GM19397 (cell line): ENCODE data around the gene BIRC6.
"Not testable (repeated sequence)": the region's sequence is repeated elsewhere in the genome, so short reads cannot be mapped to it uniquely, and the experiment has no call there.

Source experiments
- ATAC-seq: cut with Tn5 transposase; IDR thresholded peaks from one replicate; pipeline ENCODE4 v1.9.1; 2021; ENCODE audit warnings: mild to moderate bottlenecking, moderate library complexity; ENCODE audit not compliant: unreplicated experiment

Gene BIRC6

GRCh38 chr2:32446369-32446768, 89.5 kb downstream of the BIRC6 start:
- ATAC-seq, result no peak

GRCh38 chr2:32450851-32451250, 94.0 kb downstream of the BIRC6 start:
- no peak for ATAC-seq

GRCh38 chr2:32452338-32453064, 95.7 kb downstream of the BIRC6 start:
- ATAC-seq, result no peak

GRCh38 chr2:32453242-32454062, 96.6 kb downstream of the BIRC6 start:
- no peak for ATAC-seq

GRCh38 chr2:32455816-32456215, 99.0 kb downstream of the BIRC6 start:
- ATAC-seq, result no peak

GRCh38 chr2:32456808-32457207, 100.0 kb downstream of the BIRC6 start:
- no peak for ATAC-seq

GRCh38 chr2:32457814-32458213, 101.0 kb downstream of the BIRC6 start:
- ATAC-seq, result no peak

GRCh38 chr2:32460861-32461260, 104.0 kb downstream of the BIRC6 start:
- ATAC-seq, result not testable (repeated sequence)

GRCh38 chr2:32463110-32463509, 106.3 kb downstream of the BIRC6 start:
- no peak for ATAC-seq

GRCh38 chr2:32464431-32464830, 107.6 kb downstream of the BIRC6 start:
- no peak for ATAC-seq

GRCh38 chr2:32472605-32473004, 115.8 kb downstream of the BIRC6 start:
- no peak for ATAC-seq

DNA sequence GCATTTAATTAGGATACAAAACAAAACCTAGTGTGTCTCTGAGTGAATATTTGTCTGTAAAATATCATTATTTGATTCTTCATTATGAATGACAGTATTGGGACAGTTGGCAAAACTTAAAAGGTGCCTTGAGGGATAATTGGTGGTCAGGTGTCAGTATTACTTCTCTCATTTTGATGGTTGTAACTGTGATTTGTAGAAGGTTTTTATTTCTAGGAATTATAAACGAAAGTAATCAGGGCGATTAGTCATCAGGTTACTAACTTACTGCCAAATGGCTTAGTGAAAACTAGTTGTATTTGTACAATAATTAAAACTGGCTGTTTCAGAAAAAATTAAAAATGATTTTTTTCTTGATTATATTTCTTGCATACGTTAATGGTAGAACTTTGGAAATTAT, 117.6 kb downstream of the BIRC6 start:
- no peak for ATAC-seq

DNA sequence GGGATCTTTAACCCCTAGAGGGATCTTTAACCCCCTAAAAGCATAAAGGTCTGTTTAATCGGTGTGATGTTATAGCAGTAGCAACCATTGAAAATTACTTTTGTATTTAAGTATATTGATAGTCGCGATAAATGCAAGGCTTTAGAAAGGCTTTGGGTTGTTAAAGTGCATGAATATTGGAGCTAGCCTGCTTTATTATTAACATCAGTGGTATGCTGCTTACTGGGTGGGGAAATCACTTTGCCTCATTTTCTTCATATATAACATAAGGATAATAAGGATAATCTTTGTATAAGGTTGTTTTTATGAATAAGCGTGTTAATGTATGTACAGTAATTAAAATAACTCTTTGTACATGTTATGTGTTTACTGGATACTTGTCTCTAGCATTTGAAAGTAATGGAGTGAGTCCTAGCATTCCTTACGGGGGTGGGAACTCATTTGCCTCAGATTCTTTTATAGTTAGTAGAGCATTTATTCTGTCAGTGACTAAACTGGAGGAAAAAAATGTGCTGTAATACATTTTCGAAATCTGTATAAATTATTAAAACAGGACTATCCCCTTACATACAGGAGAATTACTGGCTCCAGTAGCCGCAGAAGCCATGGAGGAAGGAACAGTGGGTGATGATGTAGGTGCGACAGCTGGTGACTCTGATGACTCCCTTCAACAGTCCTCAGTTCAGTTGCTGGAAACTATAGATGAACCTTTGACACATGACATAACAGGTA, 122.2 kb downstream of the BIRC6 start:
- no peak for ATAC-seq

GRCh38 chr2:32479993-32480392, 123.2 kb downstream of the BIRC6 start:
- no peak for ATAC-seq

GRCh38 chr2:32482471-32482870, 125.6 kb downstream of the BIRC6 start:
- no peak for ATAC-seq

DNA sequence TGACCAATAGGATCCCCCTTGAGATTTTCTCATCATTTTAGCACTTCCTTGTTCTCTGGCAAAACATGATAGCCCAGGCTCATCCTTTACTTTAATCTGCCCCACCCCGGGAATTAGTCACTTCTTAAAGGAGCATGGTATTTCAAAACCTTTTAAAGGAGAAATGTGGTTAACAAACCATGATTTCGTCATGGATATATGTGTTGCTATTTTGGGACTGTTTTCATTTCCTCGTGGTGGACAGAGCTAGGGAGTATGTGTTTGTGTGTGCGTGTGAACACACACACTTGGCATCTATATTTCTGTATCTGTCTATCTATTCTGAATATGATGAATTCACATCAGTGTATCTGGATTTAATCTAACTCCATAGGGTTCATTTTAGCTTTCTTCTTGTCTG, 128.1 kb downstream of the BIRC6 start:
- ATAC-seq, result no peak

DNA sequence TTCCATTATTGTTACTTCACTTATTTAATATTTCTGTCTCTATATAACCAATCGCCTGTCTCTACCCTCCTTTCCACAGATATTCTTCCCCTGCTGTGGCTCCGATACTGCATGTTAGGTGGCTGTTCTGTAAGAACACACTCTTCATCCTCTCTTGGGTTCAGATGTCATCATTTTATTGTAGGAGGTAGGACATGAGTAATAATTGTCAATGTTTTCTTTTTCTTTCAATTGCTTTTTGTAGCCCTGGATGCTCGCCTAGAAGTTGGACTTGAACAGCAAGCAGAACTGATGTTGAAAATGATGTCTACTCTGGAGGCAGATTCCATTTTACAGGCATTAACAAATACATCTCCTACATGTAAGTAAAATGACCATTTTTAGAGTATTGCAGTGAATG, 128.6 kb downstream of the BIRC6 start:
- no peak for ATAC-seq

GRCh38 chr2:32489061-32489460, 132.2 kb downstream of the BIRC6 start:
- ATAC-seq, result no peak

- no peak for ATAC-seq
Observed at GRCh38 chr2:32491346-32491745, 134.5 kb downstream of the BIRC6 start.

DNA sequence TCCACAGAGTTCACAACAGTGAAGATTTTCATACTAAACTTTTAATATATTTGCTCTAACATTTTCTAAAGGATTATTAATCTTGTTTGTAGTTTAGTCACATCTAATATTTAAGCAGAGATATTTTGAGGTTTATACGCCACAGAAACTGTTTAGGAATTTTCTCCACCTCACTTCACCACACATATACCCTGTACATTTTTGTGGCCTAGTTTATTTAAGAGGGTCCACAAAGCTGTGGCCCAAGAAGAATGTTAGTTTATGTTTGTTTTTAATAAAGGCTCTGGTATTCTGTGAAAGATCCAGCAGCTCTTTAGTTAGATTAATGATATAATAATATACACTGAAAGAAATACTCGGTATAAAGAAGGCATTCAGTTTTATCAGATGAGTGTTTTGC, 138.3 kb downstream of the BIRC6 start:
- ATAC-seq, result no peak

DNA sequence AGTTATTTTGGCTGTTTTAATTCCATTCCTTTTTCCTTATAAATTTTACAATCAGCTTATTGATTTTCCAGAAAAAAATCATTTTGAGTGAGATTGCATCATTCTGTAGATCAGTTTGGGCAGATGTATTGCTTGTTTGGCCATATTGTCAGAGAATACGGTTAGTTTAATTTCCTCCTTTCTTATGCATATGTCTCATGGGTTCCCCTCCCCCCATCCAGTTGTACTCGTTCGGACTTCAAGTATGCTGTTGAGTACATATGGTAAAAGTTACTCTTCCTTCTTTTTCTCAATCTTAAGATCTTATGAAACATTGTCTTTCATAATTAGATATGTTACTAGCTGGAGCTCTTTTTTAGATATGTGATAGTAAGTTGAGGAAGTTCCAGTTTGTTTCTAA, 139.8 kb downstream of the BIRC6 start:
- no peak for ATAC-seq

DNA sequence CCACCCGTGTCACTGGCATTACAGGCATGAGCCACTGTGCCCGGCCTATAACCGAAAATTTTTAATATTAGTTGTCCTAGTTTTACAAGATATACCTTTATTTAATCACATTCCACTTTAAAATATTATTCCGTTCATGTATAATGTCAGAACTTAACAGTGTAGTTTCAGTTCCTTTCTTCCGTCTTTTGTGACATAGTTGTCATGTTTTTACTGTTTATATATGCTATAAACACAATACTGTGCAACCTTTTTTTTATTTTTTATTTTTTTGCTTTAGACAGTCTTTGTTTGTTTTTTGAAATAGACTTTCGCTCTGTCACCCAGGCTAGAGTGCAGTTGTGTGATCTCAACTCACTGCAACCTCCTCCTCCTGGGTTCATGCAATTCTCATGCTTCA, 141.5 kb downstream of the BIRC6 start:
- ATAC-seq, result no peak
